GM23248 (cell line): ENCODE measurements around the gene TMC6. TPM values are rescaled to one million over a fixed set of nuclear protein-coding genes. Genes with fewer than 3 reads are reported as not detected.
A peak's percentile ranks its signal among the peaks of the same experiment; 100 is the strongest.

Experiments used
- DNase-seq: peaks from one replicate; pipeline ENCODE4 v3.0.0-alpha.2; 2015
- H2AFZ ChIP-seq: fragments of 200-600 bp; sonication (generic); 2 replicates; pipeline ENCODE4 v1.6.1; 2016; ENCODE audit warnings: antibody characterized with exemption
- H3F3A ChIP-seq: fragments of 200-600 bp; sonication (generic); 2 replicates; pipeline ENCODE4 v1.6.1; 2016; ENCODE audit warnings: mild to moderate bottlenecking, antibody characterized with exemption, mixed run types; ENCODE audit not compliant: insufficient read depth
- H3K27ac ChIP-seq: fragments of 200-600 bp; sonication (generic); 2 replicates; pipeline ENCODE4 v1.5.1; 2016; ENCODE audit warnings: mild to moderate bottlenecking
- H3K27me3 ChIP-seq: fragments of 200-600 bp; sonication (generic); replicated peaks from 2 replicates; pipeline ENCODE4 v1.6.1; 2016; ENCODE audit warnings: mild to moderate bottlenecking; ENCODE audit not compliant: insufficient read depth
- H3K36me3 ChIP-seq: fragments of 200-600 bp; sonication (generic); 2 replicates; pipeline ENCODE4 v1.6.1; 2016; ENCODE audit warnings: low read depth, mild to moderate bottlenecking
- H3K4me1 ChIP-seq: fragments of 200-600 bp; sonication (generic); 2 replicates; pipeline ENCODE4 v1.6.1; 2016; ENCODE audit warnings: mild to moderate bottlenecking; ENCODE audit not compliant: insufficient read depth
- H3K4me2 ChIP-seq: fragments of 200-600 bp; sonication (generic); one replicate; pipeline ENCODE4 v1.6.1; 2016; ENCODE audit warnings: mild to moderate bottlenecking; ENCODE audit not compliant: unreplicated experiment
- H3K4me3 ChIP-seq: fragments of 200-600 bp; sonication (generic); 2 replicates; pipeline ENCODE4 v1.5.1; 2016; ENCODE audit warnings: mild to moderate bottlenecking
- H3K79me2 ChIP-seq: fragments of 200-600 bp; sonication (generic); 2 replicates; pipeline ENCODE4 v1.6.1; 2016; ENCODE audit warnings: mild to moderate bottlenecking; ENCODE audit not compliant: insufficient read depth
- H3K9ac ChIP-seq: fragments of 200-600 bp; sonication (generic); 2 replicates; pipeline ENCODE4 v1.6.1; 2016; ENCODE audit warnings: mild to moderate bottlenecking
- H3K9me2 ChIP-seq: fragments of 200-600 bp; sonication (generic); 2 replicates; pipeline ENCODE4 v1.6.1; 2016; ENCODE audit warnings: mixed run types, mild to moderate bottlenecking, moderate library complexity; ENCODE audit not compliant: insufficient read depth
- H3K9me3 ChIP-seq: fragments of 200-600 bp; sonication (generic); one replicate; pipeline ENCODE4 v1.6.1; 2017; ENCODE audit warnings: low read depth
- H4K20me1 ChIP-seq: fragments of 200-600 bp; sonication (generic); 2 replicates; pipeline ENCODE4 v1.6.0; 2016; ENCODE audit not compliant: insufficient read depth
- EZH2 ChIP-seq: fragments of 200-600 bp; sonication (generic); IDR thresholded peaks from 2 replicates; pipeline ENCODE4 v1.6.1; 2018; ENCODE audit warnings: antibody characterized with exemption, mild to moderate bottlenecking; ENCODE audit not compliant: insufficient read depth, poor library complexity, severe bottlenecking
- EZH2phosphoT487 ChIP-seq: fragments of 200-600 bp; sonication (generic); IDR thresholded peaks from 2 replicates; pipeline ENCODE4 v1.6.1; 2018; ENCODE audit warnings: antibody characterized with exemption, moderate library complexity, mild to moderate bottlenecking, low read depth; ENCODE audit not compliant: insufficient read depth
- WGBS, 2 experiments: methylation state at CpG; one replicate each; pipeline ENCODE4 v1.1.6; 2015 to 2017; ENCODE audit warnings: low lambda C conversion rate in 2 of 2, low coverage in 1 of 2; ENCODE audit errors: missing lambda C conversion rate in 2 of 2; 5-methylcytosine and 5-hydroxymethylcytosine counted together
- in situ Hi-C: fragments of 300-500 bp; cut with MboI; formaldehyde crosslinking; loops from 2 replicates; pipeline ENCODE4 v1.15.0; 2020
- polyA plus RNA-seq: library from polyadenylated mRNA; unstranded; fragments of >200 nt; fragmentation: Nextera tagmentation; extraction: Ambion mirVana; gene quantifications from 2 replicates; pipeline ENCODE4 v1.2.1, GENCODE V29; 2016
- total RNA-seq: library from RNA; depleted of rRNA; stranded (reverse); fragments of >200 nt; shearing (Covaris generic); gene quantifications from 2 replicates; pipeline ENCODE4 v1.2.3, GENCODE V29; 2014

The TMC6 gene
- total and polyA plus RNA-seq, 2 experiments from 2014 or later = not detected

GRCh38 chr17:78107976-78108725 lies 20.4 kb downstream of the TMC6 start:
- no peaks in the 10 kb centered on the region for H3K36me3 ChIP-seq
- no peak overlapping the region for H2AFZ ChIP-seq
- H3F3A ChIP-seq = no peaks in the 10 kb centered on the region
- H3K79me2 ChIP-seq = no peaks in the 10 kb centered on the region
- no peak overlapping the region for H3K4me2 ChIP-seq
- DNase-seq = no peak
- in situ Hi-C loops = no loop called here
- H3K4me1 ChIP-seq = no peaks in the 10 kb centered on the region; the same call in 1 of the 2 replicates
- no peak overlapping the region for H3K9ac ChIP-seq
- H3K9me2 ChIP-seq = no peaks in the 10 kb centered on the region
- H4K20me1 ChIP-seq = no peaks in the 10 kb centered on the region
- WGBS, 2 experiments = 95 to 97% methylated on average over 20 to 21 of the region's 21 CpGs
- no peak overlapping the region for H3K27ac ChIP-seq
- no peak overlapping the region for H3K4me3 ChIP-seq
- H3K27me3 ChIP-seq = no peaks in the 10 kb centered on the region
- no peaks in the 10 kb centered on the region for H3K9me3 ChIP-seq
- TF ChIP-seq EZH2 (no peak), EZH2phosphoT487 (no peak)

- no peak overlapping the region for H3K4me3 ChIP-seq
- no peaks in the 10 kb centered on the region for H3K9me3 ChIP-seq
- H3K4me2 ChIP-seq = peak overlapping the region; percentile 27
- no peaks in the 10 kb centered on the region for H3K36me3 ChIP-seq
- H3F3A ChIP-seq = no peaks in the 10 kb centered on the region
- no peaks in the 10 kb centered on the region; the same call in 1 of the 2 replicates for H3K4me1 ChIP-seq
- no peak for TF ChIP-seq EZH2
- no peak for TF ChIP-seq EZH2phosphoT487
- H3K79me2 ChIP-seq = no peaks in the 10 kb centered on the region
- in situ Hi-C loops = no loop called here
- H4K20me1 ChIP-seq = no peaks in the 10 kb centered on the region
- WGBS, 2 experiments = 22 to 26% methylated on average over 10 of the region's 10 CpGs
- H3K9me2 ChIP-seq = no peaks in the 10 kb centered on the region
- H3K27ac ChIP-seq = no peak overlapping the region
- no peak overlapping the region for H2AFZ ChIP-seq
- H3K9ac ChIP-seq = 0 out of 2 replicates have a peak overlapping the region, but pooled peaks have one; percentile 3
- peak; percentile 79 for DNase-seq
- H3K27me3 ChIP-seq = no peaks in the 10 kb centered on the region
Measured at GRCh38 chr17:78107457-78107856, 21.1 kb downstream of the TMC6 start.

GRCh38 chr17:78106211-78106610 lies 22.3 kb downstream of the TMC6 start:
- Histone ChIP-seq H3K79me2 (no peaks in the 10 kb centered on the region), H2AFZ (no peak overlapping the region), H3K36me3 (no peaks in the 10 kb centered on the region), H3K9me3 (no peaks in the 10 kb centered on the region), H3K4me2 (no peak overlapping the region), H3K9ac (no peak overlapping the region), H3K4me3 (no peak overlapping the region), H3F3A (no peaks in the 10 kb centered on the region), H3K9me2 (no peaks in the 10 kb centered on the region), H3K27me3 (no peaks in the 10 kb centered on the region), H3K4me1 (no peaks in the 10 kb centered on the region; the same call in 1 of the 2 replicates), H3K27ac (no peak overlapping the region), H4K20me1 (no peaks in the 10 kb centered on the region)
- no peak for DNase-seq
- TF ChIP-seq EZH2 = no peak
- no peak for TF ChIP-seq EZH2phosphoT487
- WGBS, 2 experiments = 92 to 95% methylated on average over 15 of the region's 15 CpGs
- in situ Hi-C loops = no loop called here

GRCh38 chr17:78105551-78105950 lies 23.0 kb downstream of the TMC6 start:
- DNase-seq = no peak
- Histone ChIP-seq H3K4me2 (no peak overlapping the region), H3K79me2 (no peaks in the 10 kb centered on the region), H3K36me3 (no peaks in the 10 kb centered on the region), H3K9me2 (no peaks in the 10 kb centered on the region), H3K9ac (no peak overlapping the region), H2AFZ (no peak overlapping the region), H3K27me3 (no peaks in the 10 kb centered on the region), H3F3A (no peaks in the 10 kb centered on the region), H3K4me1 (no peaks in the 10 kb centered on the region; the same call in 1 of the 2 replicates), H4K20me1 (no peaks in the 10 kb centered on the region), H3K27ac (no peak overlapping the region), H3K9me3 (no peaks in the 10 kb centered on the region), H3K4me3 (no peak overlapping the region)
- TF ChIP-seq EZH2phosphoT487 (no peak), EZH2 (no peak)
- 89 to 91% methylated on average over 13 of the region's 13 CpGs for WGBS, 2 experiments
- in situ Hi-C loops = no loop called here
